ELF-1 (cell line): Measurements from ENCODE around the gene CACNA1I.

Source experiments
- DNase-seq: peaks from one replicate; pipeline ENCODE4 v3.0.0-alpha.2; 2016; ENCODE audit warnings: low read depth, low spot score

CACNA1I gene

GRCh38 chr22:39623603-39624500, 53.3 kb downstream of the CACNA1I start:
- DNase-seq, result peak; percentile 43

GRCh38 chr22:39624501-39624821, 53.9 kb downstream of the CACNA1I start:
- DNase-seq, result no peak

- DNase-seq, result peak; percentile 33
These were observed 55.3 kb downstream of the CACNA1I start for GRCh38 chr22:39625569-39626537.

GRCh38 chr22:39627208-39627607, 56.7 kb downstream of the CACNA1I start:
- DNase-seq, result no peak

GRCh38 chr22:39627865-39628562, 57.5 kb downstream of the CACNA1I start:
- DNase-seq, result peak; percentile 39

GRCh38 chr22:39628563-39629080, 58.1 kb downstream of the CACNA1I start:
- no peak for DNase-seq

- no peak for DNase-seq
These were observed 59.3 kb downstream of the CACNA1I start for GRCh38 chr22:39629851-39630250.

GRCh38 chr22:39630721-39631120, 60.2 kb downstream of the CACNA1I start:
- DNase-seq, result no peak

GRCh38 chr22:39631381-39632286, 61.1 kb downstream of the CACNA1I start:
- DNase-seq, result no peak

GRCh38 chr22:39634530-39635405, 64.2 kb downstream of the CACNA1I start:
- no peak for DNase-seq

GRCh38 chr22:39635719-39636118, 65.2 kb downstream of the CACNA1I start:
- DNase-seq, result no peak

GRCh38 chr22:39638958-39639357, 68.4 kb downstream of the CACNA1I start:
- no peak for DNase-seq

- DNase-seq, result no peak
These were observed 71.2 kb downstream of the CACNA1I start for GRCh38 chr22:39641660-39642310.

- no peak for DNase-seq
These were observed 72.9 kb downstream of the CACNA1I start for GRCh38 chr22:39643311-39644083.

GRCh38 chr22:39645532-39645931, 75.0 kb downstream of the CACNA1I start:
- no peak for DNase-seq

- no peak for DNase-seq
These were observed 76.0 kb downstream of the CACNA1I start for GRCh38 chr22:39646398-39647063.

- no peak for DNase-seq
These were observed 77.5 kb downstream of the CACNA1I start for GRCh38 chr22:39647836-39648629.
